ENCODE measurements around the gene SRRM4. TPM values are rescaled to one million over a fixed set of nuclear protein-coding genes. Genes with fewer than 3 reads are reported as not detected.
"Not testable (repeated sequence)": the region's sequence is repeated elsewhere in the genome, so short reads cannot be mapped to it uniquely, and the experiment has no call there.

The SRRM4 gene
- total RNA-seq, 1 donor from 2014 or later, result 1.4 TPM

DNA sequence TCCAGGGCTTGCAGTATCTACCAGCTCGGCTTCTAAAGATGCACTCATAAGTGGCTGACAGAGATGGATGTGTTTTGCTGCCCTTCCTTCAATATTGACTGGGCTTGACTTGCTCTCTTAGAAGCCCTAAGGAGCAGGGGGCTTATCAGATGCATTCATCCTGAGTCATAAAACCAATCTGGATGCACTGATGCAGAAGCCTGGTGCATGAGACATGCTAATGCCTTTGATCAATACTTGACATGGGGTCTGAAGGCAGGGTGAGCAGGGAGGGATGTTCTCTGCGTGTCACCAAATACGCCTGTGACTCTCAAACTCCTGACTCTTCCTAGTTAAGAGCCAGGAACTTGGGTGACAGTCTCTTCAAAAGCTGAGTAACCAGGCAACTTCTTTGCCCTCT lies 119.6 kb downstream of the SRRM4 start:
- no peak for TF ChIP-seq CTCF (conservative IDR thresholded peaks at IDR 0.05)
- Mint-ChIP-seq H3K27ac (peak overlapping the region; percentile 44), H3K4me1 (ENCODE audit: unreplicated experiment) (no peaks in the 10 kb centered on the region), H3K27me3 (peaks cover 31% of the 10 kb centered on the region), H3K36me3 (peaks cover 4% of the 10 kb centered on the region), H3K4me3 (no peak overlapping the region), H3K9me3 (peaks cover 11% of the 10 kb centered on the region)
- no peak for DNase-seq (ENCODE audit: extremely low spot score, unreplicated experiment)

GRCh38 chr12:119102274-119102673 lies 120.9 kb downstream of the SRRM4 start:
- Mint-ChIP-seq H3K27ac (no peak overlapping the region), H3K27me3 (peaks cover 23% of the 10 kb centered on the region), H3K9me3 (peaks cover 11% of the 10 kb centered on the region), H3K4me1 (ENCODE audit: unreplicated experiment) (no peaks in the 10 kb centered on the region), H3K4me3 (no peak overlapping the region), H3K36me3 (peaks cover 4% of the 10 kb centered on the region)
- DNase-seq (ENCODE audit: extremely low spot score, unreplicated experiment), result no peak
- no peak for TF ChIP-seq CTCF (conservative IDR thresholded peaks at IDR 0.05)

GRCh38 chr12:119102714-119103113 lies 121.4 kb downstream of the SRRM4 start:
- no peak overlapping the region for H3K27ac Mint-ChIP-seq
- DNase-seq (ENCODE audit: extremely low spot score, unreplicated experiment), result no peak

DNA sequence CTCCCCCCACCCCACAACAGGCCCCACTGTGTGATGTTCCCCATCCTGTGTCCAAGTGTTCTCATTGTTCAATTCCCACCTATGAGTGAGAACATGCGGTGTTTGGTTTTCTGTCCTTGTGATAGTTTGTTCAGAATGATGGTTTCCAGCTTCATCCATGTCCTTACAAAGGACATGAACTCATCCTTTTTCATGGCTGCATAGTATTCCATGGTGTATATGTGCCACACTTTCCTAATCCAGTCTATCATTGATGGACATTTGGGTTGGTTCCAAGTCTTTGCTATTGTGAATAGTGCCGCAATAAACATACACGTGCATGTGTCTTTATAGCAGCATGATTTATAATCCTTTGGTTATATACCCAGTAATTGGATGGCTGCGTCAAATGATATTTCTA lies 123.6 kb downstream of the SRRM4 start:
- not testable (repeated sequence) for DNase-seq (ENCODE audit: extremely low spot score, unreplicated experiment); H3K27ac Mint-ChIP-seq; H3K4me1 Mint-ChIP-seq (ENCODE audit: unreplicated experiment); H3K9me3 Mint-ChIP-seq; H3K36me3 Mint-ChIP-seq; H3K4me3 Mint-ChIP-seq
- peaks cover 21% of the 10 kb centered on the region for H3K27me3 Mint-ChIP-seq

More at GRCh38 chr12:119102714-119103113, 121.4 kb downstream of the SRRM4 start:
- Mint-ChIP-seq H3K36me3 (peaks cover 4% of the 10 kb centered on the region), H3K9me3 (peaks cover 11% of the 10 kb centered on the region), H3K4me1 (ENCODE audit: unreplicated experiment) (no peaks in the 10 kb centered on the region), H3K4me3 (no peak overlapping the region), H3K27me3 (peaks cover 19% of the 10 kb centered on the region)
- no peak for TF ChIP-seq CTCF (conservative IDR thresholded peaks at IDR 0.05)

DNA sequence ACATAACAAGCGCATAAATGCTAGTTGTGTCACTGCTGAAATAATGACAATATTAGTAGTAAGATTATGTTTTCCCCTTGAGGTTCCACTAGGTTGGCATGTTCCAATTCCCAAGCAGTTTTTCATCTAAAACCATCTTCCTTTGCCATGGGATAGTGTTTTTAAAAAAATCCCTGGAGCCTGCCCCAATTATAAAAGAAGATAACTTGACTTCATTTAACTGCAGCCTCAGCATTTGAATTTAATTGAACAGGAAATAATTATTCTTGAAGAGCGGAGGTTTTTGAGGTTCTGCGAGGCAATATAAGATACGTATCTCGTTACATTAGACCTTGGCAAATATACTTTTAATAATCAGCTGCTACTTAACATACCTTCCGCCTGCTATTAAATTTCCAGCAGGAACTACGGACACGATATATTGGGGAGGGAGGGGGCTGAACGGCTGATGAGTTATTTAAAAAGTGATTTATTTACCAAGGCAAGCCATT lies 132.2 kb downstream of the SRRM4 start:
- DNase-seq (ENCODE audit: extremely low spot score, unreplicated experiment), result no peak
- Mint-ChIP-seq H3K36me3 (peaks cover 4% of the 10 kb centered on the region), H3K9me3 (peaks cover 5% of the 10 kb centered on the region), H3K27me3 (peaks cover 9% of the 10 kb centered on the region), H3K4me1 (ENCODE audit: unreplicated experiment) (no peaks in the 10 kb centered on the region), H3K4me3 (no peak overlapping the region), H3K27ac (no peak overlapping the region)
- TF ChIP-seq CTCF (conservative IDR thresholded peaks at IDR 0.05), result no peak

- no peak for DNase-seq (ENCODE audit: extremely low spot score, unreplicated experiment)
- H3K4me3 Mint-ChIP-seq, result no peak overlapping the region
- H3K9me3 Mint-ChIP-seq, result peaks cover 5% of the 10 kb centered on the region
- peaks cover 4% of the 10 kb centered on the region for H3K36me3 Mint-ChIP-seq
- TF ChIP-seq CTCF (conservative IDR thresholded peaks at IDR 0.05), result no peak
- H3K27me3 Mint-ChIP-seq, result peaks cover 7% of the 10 kb centered on the region
- H3K27ac Mint-ChIP-seq, result no peak overlapping the region
- H3K4me1 Mint-ChIP-seq (ENCODE audit: unreplicated experiment), result no peaks in the 10 kb centered on the region
Measured at GRCh38 chr12:119114294-119114693, 133.0 kb downstream of the SRRM4 start.

Measured in type B pancreatic cell (in vitro differentiated cells).